Cardiac fibroblast (primary cell): ENCODE results near the gene SCUBE1.
A peak's percentile ranks its signal among the peaks of the same experiment; 100 is the strongest.

ENCODE experiments used
- DNase-seq, 2 donors: peaks; one replicate each; pipeline versions ENCODE4 v3.0.0 to v3.0.0-alpha.2; 2010; ENCODE audit warnings: low read depth in 2 of 2
- H3K4me3 ChIP-seq, 2 donors: replicated peaks in 1 of 2; 1 replicate in 1 of 2; 2 replicates in 1 of 2; pipeline ENCODE4 v1.5.1; 2011; ENCODE audit warnings: low read depth in 2 of 2, low read length in 2 of 2, mild to moderate bottlenecking in 2 of 2, moderate library complexity in 1 of 2
- TF ChIP-seq, protein P1 (sequence below): IDR thresholded peaks from one replicate; pipeline ENCODE4 v1.5.1; 2011; ENCODE audit warnings: low read depth, mild to moderate bottlenecking, low read length, inconsistent platforms

Gene SCUBE1

DNA sequence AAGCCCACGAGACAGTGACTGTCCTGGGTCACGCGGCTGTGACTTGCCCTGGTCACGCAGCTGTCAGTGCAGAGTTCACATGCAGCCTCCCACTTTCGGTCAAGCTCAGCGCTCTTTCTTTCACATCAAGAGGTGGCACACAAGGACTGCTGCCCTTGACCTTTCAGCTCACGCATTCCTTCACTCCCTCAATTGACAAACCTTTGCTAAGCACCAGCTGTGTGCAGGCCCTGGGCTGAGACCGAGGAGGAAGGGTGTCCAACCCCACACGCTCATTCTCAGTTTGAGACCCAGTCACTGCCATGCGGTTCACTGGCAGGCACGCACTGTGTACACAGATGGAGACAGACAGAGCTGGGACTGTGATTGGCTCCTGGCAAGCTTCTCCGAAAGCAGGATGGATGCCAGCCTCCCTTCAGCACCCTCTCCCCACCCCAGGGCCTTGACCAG, 70.3 kb downstream of the SCUBE1 start:
- H3K4me3 ChIP-seq, result no peak overlapping the region
- no peak for DNase-seq
- TF ChIP-seq, protein P1, sequence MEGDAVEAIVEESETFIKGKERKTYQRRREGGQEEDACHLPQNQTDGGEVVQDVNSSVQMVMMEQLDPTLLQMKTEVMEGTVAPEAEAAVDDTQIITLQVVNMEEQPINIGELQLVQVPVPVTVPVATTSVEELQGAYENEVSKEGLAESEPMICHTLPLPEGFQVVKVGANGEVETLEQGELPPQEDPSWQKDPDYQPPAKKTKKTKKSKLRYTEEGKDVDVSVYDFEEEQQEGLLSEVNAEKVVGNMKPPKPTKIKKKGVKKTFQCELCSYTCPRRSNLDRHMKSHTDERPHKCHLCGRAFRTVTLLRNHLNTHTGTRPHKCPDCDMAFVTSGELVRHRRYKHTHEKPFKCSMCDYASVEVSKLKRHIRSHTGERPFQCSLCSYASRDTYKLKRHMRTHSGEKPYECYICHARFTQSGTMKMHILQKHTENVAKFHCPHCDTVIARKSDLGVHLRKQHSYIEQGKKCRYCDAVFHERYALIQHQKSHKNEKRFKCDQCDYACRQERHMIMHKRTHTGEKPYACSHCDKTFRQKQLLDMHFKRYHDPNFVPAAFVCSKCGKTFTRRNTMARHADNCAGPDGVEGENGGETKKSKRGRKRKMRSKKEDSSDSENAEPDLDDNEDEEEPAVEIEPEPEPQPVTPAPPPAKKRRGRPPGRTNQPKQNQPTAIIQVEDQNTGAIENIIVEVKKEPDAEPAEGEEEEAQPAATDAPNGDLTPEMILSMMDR, result no peak

DNA sequence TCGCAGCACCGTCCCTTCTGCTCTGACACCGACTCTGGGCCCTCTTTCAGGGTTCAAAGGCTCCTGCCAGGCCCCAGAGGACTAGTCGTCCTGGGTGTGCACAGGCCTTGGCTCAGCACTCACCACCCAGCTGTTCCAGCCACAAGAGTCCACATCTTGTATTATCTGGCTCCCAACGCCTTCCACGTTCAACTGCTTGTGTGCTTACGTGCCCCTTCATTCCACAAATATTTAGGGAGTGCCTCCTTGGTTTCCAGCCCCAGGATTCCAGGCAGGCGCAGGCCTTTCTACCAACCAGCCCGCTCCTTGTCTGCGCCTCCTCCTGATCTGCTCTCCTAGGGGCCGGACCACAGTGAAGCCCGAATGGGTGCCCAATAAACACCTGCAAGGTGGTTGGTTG, 70.9 kb downstream of the SCUBE1 start:
- TF ChIP-seq, protein P1, result no peak
- no peak overlapping the region for H3K4me3 ChIP-seq
- DNase-seq, result no peak

DNA sequence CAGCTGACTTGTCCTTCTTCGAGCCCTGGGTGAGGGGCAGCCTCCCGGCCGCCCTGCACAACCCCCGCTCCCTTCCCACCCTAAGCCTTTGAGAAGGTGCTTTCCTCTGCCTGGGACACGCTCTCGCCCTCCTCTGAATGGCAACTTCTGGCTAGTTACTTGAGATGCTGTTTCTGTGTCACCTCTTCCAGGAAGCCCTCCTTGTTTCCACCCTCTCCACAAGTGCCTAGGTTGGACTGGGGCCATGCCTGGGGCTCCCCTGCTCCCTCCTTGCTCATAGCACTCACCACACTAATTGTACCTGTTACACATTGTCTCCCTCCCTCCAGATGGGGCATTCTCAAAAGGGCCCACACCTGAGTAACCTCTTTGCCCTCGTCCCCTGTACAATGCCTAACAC, 72.2 kb downstream of the SCUBE1 start:
- no peak for DNase-seq
- TF ChIP-seq, protein P1, result no peak
- no peak overlapping the region for H3K4me3 ChIP-seq

DNA sequence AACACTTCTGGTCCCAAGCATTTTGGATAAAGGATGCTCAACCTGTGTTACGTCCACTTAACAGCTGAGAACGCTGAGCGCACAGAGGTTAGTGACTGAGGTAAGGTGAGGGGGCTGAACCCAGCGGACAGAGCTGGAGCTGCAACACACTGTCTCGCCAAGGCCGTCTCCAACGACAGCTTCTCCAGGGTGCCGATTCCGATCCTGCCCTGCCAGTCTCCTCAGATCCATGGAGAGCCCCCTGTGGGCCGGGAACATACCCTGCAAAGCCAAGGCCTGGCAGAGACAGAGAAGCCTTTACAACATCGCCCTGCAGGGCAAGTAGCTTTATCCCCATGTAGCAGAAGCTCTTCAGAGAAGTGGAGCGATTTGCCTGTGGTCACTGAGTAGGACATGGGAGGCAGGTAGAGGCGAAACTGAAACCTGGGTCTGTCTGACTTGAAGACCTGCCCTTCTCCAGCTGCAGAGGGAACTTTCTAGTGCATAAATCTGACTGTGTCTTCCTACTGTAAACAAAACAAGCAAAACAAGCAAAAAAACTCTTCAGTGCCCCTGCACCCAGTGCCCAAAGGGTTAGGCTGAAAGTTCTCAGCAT, 72.8 kb downstream of the SCUBE1 start:
- no peak overlapping the region for H3K4me3 ChIP-seq
- DNase-seq, result no peak
- TF ChIP-seq, protein P1, result peak; percentile 15

DNA sequence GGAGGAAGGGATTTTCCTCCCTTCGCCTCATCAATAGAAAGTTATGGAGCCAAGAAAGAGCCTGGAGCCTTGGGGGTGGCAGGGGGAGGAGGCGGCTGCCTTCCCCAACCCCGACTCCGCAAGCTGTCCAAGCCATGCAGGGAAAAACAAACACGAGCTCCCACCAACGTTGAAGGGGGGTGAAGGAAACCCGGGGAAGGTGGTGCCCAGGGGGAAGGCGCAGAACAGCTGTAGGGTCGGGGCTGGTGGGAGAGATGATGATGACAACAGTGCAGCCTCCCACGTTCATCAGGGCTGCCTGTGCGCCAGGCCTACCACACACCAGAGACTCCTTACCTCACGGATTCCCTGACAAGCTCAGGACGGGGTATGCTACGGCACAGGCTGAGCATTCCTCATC, 73.5 kb downstream of the SCUBE1 start:
- TF ChIP-seq, protein P1, result no peak
- DNase-seq, result no peak
- H3K4me3 ChIP-seq, result no peak overlapping the region

DNA sequence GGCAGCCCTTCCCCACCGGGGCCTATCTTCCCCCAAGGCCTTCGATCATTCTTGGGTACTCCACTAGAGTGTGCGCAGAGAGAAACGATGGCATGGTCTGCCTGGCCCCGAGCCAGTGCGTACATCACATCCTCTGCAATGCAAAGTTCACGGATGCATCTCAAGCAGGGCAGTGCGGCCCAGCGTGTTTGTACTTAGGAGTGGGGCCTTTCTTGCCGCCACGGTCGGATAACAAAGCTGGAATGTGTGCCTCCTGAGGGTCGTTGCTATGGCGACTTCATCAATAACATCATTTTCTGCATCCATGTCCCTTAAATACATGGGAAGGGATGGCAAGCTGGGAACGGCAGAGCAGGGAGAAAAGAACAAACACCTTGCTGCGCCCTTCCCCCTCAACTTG, 73.9 kb downstream of the SCUBE1 start:
- no peak for DNase-seq

More for the DNA sequence above, 73.9 kb downstream of the SCUBE1 start:
- no peak overlapping the region for H3K4me3 ChIP-seq
- TF ChIP-seq, protein P1, result no peak
